HUES6 (cell line): ENCODE measurements around the gene TCAP.

Experiments used
- H3K27ac ChIP-seq: 2 replicates; pipeline ENCODE4 v1.7.0; 2013; ENCODE audit warnings: low read depth, mild to moderate bottlenecking, low read length, inconsistent platforms
- H3K27me3 ChIP-seq: 2 replicates; pipeline ENCODE4 v1.6.1; 2013; ENCODE audit warnings: low read length; ENCODE audit not compliant: control insufficient read depth, insufficient read depth
- H3K36me3 ChIP-seq: 2 replicates; pipeline ENCODE4 v1.6.1; 2013; ENCODE audit warnings: low read length; ENCODE audit not compliant: control insufficient read depth, insufficient read depth
- H3K4me1 ChIP-seq: 2 replicates; pipeline ENCODE4 v1.6.1; 2013; ENCODE audit warnings: low read length; ENCODE audit not compliant: control insufficient read depth, insufficient read depth
- H3K4me3 ChIP-seq: 2 replicates; pipeline ENCODE4 v1.5.1; 2013; ENCODE audit warnings: low read depth, low read length
- H3K9ac ChIP-seq: one replicate; pipeline ENCODE4 v1.6.1; 2013; ENCODE audit warnings: mild to moderate bottlenecking, low read length
- H3K9me3 ChIP-seq: 2 replicates; pipeline ENCODE4 v1.6.1; 2013; ENCODE audit warnings: low read depth, low read length; ENCODE audit not compliant: control insufficient read depth, insufficient read depth

Gene TCAP

GRCh38 chr17:39641097-39641496, 24.1 kb upstream of the TCAP start:
- Histone ChIP-seq H3K27ac (no peak overlapping the region), H3K36me3 (no peaks in the 10 kb centered on the region), H3K9me3 (no peaks in the 10 kb centered on the region), H3K4me3 (no peak overlapping the region), H3K4me1 (peaks cover 53% of the 10 kb centered on the region), H3K27me3 (no peaks in the 10 kb centered on the region), H3K9ac (no peak overlapping the region)

DNA sequence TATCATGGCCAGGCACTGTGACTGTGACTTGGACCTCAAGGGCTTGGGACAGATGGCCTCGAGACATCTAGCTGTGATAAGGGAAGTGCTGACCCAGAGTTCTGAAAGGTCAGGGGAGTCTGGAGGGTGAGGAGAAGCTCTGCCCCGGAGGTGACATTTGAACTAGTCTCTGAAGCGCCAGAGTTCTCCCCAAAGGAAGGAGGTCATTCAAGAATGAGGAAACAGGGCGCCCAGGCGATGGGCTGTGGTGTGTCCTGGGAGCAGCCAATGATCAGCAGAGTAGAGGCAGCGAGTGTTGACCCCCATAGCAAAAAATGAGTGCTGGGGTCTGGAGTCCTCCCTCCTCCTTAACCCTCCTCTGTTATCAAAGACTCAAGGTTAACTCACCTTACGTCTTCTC, 23.3 kb upstream of the TCAP start:
- no peak overlapping the region for H3K27ac ChIP-seq
- H3K27me3 ChIP-seq, result no peaks in the 10 kb centered on the region
- no peak overlapping the region for H3K9ac ChIP-seq
- H3K36me3 ChIP-seq, result no peaks in the 10 kb centered on the region
- no peak overlapping the region for H3K4me3 ChIP-seq
- H3K4me1 ChIP-seq, result peaks cover 46% of the 10 kb centered on the region
- H3K9me3 ChIP-seq, result no peaks in the 10 kb centered on the region

GRCh38 chr17:39642291-39643074, 22.7 kb upstream of the TCAP start:
- Histone ChIP-seq H3K9ac (no peak overlapping the region), H3K27me3 (no peaks in the 10 kb centered on the region), H3K36me3 (no peaks in the 10 kb centered on the region), H3K4me3 (no peak overlapping the region), H3K4me1 (peaks cover 46% of the 10 kb centered on the region), H3K27ac (no peak overlapping the region), H3K9me3 (no peaks in the 10 kb centered on the region)

DNA sequence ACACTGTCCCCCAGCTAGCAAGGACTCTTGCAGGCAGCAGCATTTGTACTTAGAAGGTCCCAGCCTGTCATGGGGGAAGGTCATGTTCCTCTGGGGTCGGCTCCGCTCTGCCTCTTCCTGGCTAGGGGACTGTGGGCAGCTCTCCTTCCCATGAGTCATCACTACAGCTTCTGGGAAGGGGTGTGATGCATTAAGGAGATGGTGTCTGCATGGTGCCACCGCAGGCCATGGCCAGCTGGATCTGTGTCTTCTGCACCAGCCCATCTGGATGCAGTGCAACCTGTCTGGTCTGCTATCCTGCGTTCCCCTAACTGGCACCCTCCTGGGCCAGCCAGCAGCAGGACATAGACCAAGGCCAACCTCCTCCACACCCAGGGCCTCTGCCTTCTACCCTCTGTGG, 21.9 kb upstream of the TCAP start:
- Histone ChIP-seq H3K4me1 (peaks cover 40% of the 10 kb centered on the region), H3K4me3 (no peak overlapping the region), H3K9ac (no peak overlapping the region), H3K27ac (no peak overlapping the region), H3K36me3 (no peaks in the 10 kb centered on the region), H3K9me3 (no peaks in the 10 kb centered on the region), H3K27me3 (no peaks in the 10 kb centered on the region)

GRCh38 chr17:39647256-39647655, 17.9 kb upstream of the TCAP start:
- Histone ChIP-seq H3K27me3 (no peaks in the 10 kb centered on the region), H3K9ac (no peak overlapping the region), H3K9me3 (no peaks in the 10 kb centered on the region), H3K4me3 (no peak overlapping the region), H3K36me3 (0 out of 2 replicates have a peak, but pooled peaks cover 4% of the 10 kb centered on the region), H3K27ac (no peak overlapping the region), H3K4me1 (peaks cover 40% of the 10 kb centered on the region)

DNA sequence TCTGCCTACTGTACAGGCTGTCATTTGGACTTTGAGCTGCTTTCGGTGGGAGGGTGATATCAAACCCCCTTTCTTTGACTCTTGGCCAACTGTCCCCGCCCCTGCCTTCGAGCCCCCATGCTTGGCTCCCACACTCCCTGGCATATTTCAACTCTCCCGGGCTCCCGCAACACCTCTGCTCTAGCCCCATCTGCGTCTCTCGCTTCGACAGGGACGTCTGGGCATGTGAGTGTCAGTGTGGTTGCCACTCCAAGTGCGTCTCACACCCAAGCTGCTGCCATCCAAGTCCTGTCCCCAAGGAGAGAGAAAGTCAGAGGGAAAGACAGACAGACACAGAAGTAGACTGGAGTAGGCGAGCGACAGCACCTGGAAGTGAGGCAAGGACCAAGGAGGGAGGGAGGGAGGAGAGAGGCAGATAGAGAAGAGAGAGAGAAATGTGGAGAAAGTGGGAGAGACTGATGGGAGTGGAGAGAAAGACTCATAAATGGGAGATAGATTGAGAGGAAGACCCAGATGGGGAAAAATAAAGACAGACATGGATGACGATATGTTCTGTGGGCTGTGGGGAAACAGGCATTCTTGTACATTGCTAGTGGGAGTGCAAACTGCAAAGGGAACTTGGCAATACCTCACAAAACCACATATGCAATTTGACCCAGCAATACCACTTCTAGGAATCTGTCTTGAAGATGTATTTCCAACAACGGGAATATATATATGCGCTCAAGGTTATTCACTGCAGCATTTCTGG, 16.4 kb upstream of the TCAP start:
- H3K9ac ChIP-seq, result no peak overlapping the region
- H3K9me3 ChIP-seq, result no peaks in the 10 kb centered on the region
- no peak overlapping the region for H3K27ac ChIP-seq
- 0 out of 2 replicates have a peak, but pooled peaks cover 4% of the 10 kb centered on the region for H3K36me3 ChIP-seq
- no peaks in the 10 kb centered on the region for H3K27me3 ChIP-seq
- H3K4me3 ChIP-seq, result no peak overlapping the region
- peaks cover 45% of the 10 kb centered on the region for H3K4me1 ChIP-seq

DNA sequence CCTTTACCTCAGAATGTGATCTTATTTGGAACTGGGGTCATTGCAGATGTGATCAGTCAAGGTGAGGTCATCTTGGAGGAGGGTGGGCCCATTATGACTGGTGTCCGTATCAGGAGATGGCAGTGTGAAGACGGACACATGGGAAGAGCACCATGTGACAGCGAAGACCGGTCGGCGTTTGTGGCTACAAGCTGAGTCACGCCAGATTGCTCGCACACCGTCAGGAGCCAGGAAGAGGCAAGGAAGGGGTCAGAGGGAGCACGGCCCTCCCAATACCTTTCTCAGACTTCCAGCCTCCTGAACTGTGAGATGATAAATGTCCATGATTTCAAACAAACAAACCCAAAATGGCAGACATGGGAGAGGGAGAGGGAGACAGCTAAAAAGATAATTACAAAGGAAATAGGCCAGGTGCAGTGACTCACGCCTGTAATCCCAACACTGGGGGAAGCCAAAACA, 15.0 kb upstream of the TCAP start:
- Histone ChIP-seq H3K36me3 (0 out of 2 replicates have a peak, but pooled peaks cover 4% of the 10 kb centered on the region), H3K27ac (no peak overlapping the region), H3K27me3 (no peaks in the 10 kb centered on the region), H3K9me3 (no peaks in the 10 kb centered on the region), H3K9ac (no peak overlapping the region), H3K4me1 (peaks cover 36% of the 10 kb centered on the region), H3K4me3 (no peak overlapping the region)

DNA sequence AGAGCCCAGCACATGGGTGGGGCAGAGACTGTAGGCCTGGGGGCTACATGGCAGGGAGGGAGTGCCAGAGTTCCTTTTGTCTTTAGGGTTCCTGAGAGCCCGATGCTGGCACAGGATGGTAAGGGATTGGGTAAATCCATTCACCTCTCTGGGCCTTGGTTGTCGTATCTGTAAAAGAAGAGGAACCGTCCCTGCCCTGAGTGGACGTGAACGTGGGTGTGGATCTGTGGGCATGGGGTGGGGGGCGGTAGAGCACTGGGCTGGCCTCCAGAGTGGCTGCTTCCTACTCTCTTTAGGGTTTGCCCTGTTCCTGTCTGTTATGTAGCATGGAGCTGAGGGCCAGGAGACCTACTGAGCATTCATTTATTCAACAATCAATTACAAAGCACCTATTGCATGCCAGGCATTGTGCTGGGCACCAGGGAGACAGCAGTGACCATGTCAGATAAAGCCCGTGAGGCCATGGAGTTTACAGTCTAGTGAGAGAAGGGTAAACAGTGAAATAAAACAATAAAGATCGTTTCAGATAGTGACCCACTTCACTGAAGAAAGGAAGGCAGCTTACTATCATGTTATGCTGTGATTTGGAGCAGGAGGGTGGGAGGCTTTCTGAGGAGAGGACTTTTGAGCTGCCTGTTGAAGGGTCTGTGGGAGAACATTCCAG, 13.1 kb upstream of the TCAP start:
- no peaks in the 10 kb centered on the region for H3K27me3 ChIP-seq
- H3K4me1 ChIP-seq, result peaks cover 31% of the 10 kb centered on the region
- 0 out of 2 replicates have a peak, but pooled peaks cover 4% of the 10 kb centered on the region for H3K36me3 ChIP-seq
- H3K9ac ChIP-seq, result no peak overlapping the region
- no peaks in the 10 kb centered on the region for H3K9me3 ChIP-seq
- no peak overlapping the region for H3K27ac ChIP-seq
- no peak overlapping the region for H3K4me3 ChIP-seq

DNA sequence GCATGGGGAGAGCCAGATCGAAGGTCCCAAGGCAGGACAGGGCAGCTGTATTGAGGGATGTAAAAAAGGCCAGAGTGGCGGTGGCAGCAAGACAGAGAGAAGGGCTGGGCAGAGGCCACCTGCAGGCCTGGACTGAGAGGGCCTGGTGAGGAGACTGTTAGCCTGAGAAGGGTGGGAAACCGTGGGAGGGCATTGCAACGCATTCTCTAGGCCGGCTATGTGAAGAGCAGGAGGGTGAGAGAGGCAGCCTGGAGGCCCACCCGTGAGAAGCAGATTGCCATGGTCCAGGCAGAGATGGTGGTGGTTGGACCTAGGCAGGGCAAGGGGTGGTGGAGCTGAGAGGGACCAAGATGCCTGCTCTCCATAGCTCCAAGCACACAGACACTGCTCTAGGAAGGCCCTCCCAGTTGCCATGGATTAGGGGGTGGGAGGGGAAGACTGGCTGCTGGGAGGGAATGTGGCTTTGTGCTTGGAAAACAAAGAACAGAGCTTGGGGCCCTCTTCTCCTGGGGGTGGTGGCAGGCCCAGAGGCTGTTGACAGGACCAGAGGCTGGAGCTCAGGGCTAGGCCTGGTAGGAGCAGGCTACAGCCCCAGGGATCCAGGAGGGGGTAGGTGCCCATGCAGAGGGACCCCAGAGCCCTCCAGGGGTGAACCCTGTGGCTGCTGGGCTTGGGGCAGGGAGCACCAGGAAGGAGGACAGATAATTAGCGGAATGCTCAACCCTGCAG, 12.4 kb upstream of the TCAP start:
- peaks cover 31% of the 10 kb centered on the region for H3K4me1 ChIP-seq
- H3K4me3 ChIP-seq, result no peak overlapping the region
- H3K27me3 ChIP-seq, result no peaks in the 10 kb centered on the region
- H3K9ac ChIP-seq, result no peak overlapping the region
- H3K36me3 ChIP-seq, result 0 out of 2 replicates have a peak, but pooled peaks cover 4% of the 10 kb centered on the region
- H3K27ac ChIP-seq, result no peak overlapping the region
- no peaks in the 10 kb centered on the region for H3K9me3 ChIP-seq

DNA sequence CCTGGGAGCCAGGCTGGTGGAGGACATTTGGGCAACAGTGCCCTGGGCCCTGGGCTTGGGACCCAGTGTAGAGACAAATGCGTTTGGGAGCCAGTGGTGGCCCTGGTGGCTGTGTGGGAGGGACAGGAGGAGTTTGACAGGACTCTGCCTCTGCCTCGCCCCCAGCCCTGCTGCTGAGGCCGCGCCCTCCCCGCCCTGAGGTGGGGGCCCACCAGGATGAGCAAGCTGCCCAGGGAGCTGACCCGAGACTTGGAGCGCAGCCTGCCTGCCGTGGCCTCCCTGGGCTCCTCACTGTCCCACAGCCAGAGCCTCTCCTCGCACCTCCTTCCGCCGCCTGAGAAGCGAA, 11.9 kb upstream of the TCAP start:
- Histone ChIP-seq H3K9me3 (no peaks in the 10 kb centered on the region), H3K36me3 (0 out of 2 replicates have a peak, but pooled peaks cover 4% of the 10 kb centered on the region), H3K9ac (no peak overlapping the region), H3K4me1 (peaks cover 31% of the 10 kb centered on the region), H3K4me3 (no peak overlapping the region), H3K27ac (no peak overlapping the region), H3K27me3 (no peaks in the 10 kb centered on the region)
